ENCODE data around the gene CHAF1A.
A peak's percentile ranks its signal among the peaks of the same experiment; 100 is the strongest.

CHAF1A gene

GRCh38 chr19:4453232-4454179 is 51.1 kb downstream of the CHAF1A start:
- no peak for DNase-seq (ENCODE audit: extremely low read depth in 1 of 2, low read depth in 1 of 2)

GRCh38 chr19:4454747-4455718 is 52.6 kb downstream of the CHAF1A start:
- DNase-seq (ENCODE audit: extremely low read depth in 1 of 2, low read depth in 1 of 2): no peak

- no peak for DNase-seq (ENCODE audit: extremely low read depth in 1 of 2, low read depth in 1 of 2)
Measured at GRCh38 chr19:4455719-4456475, 53.5 kb downstream of the CHAF1A start.

GRCh38 chr19:4456476-4456842 is 54.0 kb downstream of the CHAF1A start:
- DNase-seq (ENCODE audit: extremely low read depth in 1 of 2, low read depth in 1 of 2): no peak

- no peak for DNase-seq (ENCODE audit: extremely low read depth in 1 of 2, low read depth in 1 of 2)
Measured at GRCh38 chr19:4456843-4457653, 54.6 kb downstream of the CHAF1A start.

GRCh38 chr19:4457654-4458395 is 55.4 kb downstream of the CHAF1A start, which contains the start of gene UBXN6:
Gene UBXN6 (minus strand): TSS chr19:4457794. CDS start chr19:4457697, 97 bp downstream.
- peak; percentile 89 to 95 for DNase-seq (ENCODE audit: extremely low read depth in 1 of 2, low read depth in 1 of 2)

- DNase-seq (ENCODE audit: extremely low read depth in 1 of 2, low read depth in 1 of 2): no peak
Measured at GRCh38 chr19:4464815-4465581, 62.6 kb downstream of the CHAF1A start.

- DNase-seq (ENCODE audit: extremely low read depth in 1 of 2, low read depth in 1 of 2): no peak
Measured at GRCh38 chr19:4467835-4468234, 65.4 kb downstream of the CHAF1A start.

- DNase-seq (ENCODE audit: extremely low read depth in 1 of 2, low read depth in 1 of 2): peak; percentile 92 to 98
Measured at GRCh38 chr19:4471403-4472173, 69.1 kb downstream of the CHAF1A start.

- DNase-seq (ENCODE audit: extremely low read depth in 1 of 2, low read depth in 1 of 2): no peak
Measured at GRCh38 chr19:4472174-4472974, 69.9 kb downstream of the CHAF1A start, which contains the start of gene HDGFL2. Gene HDGFL2 (plus strand): TSS chr19:4472297. CDS start chr19:4472351, 54 bp downstream.

- no peak for DNase-seq (ENCODE audit: extremely low read depth in 1 of 2, low read depth in 1 of 2)
Measured at GRCh38 chr19:4473011-4473762, 70.7 kb downstream of the CHAF1A start.

GRCh38 chr19:4473763-4474513 is 71.5 kb downstream of the CHAF1A start:
- no peak for DNase-seq (ENCODE audit: extremely low read depth in 1 of 2, low read depth in 1 of 2)

GRCh38 chr19:4474514-4475022 is 72.1 kb downstream of the CHAF1A start:
- peak in 1 of 2 donors; percentile 15 for DNase-seq (ENCODE audit: extremely low read depth in 1 of 2, low read depth in 1 of 2)

GRCh38 chr19:4477034-4477801 is 74.8 kb downstream of the CHAF1A start:
- no peak for DNase-seq (ENCODE audit: extremely low read depth in 1 of 2, low read depth in 1 of 2)
